NCI-H748 (cell line): ENCODE data around the gene SLX9.
"Not testable (repeated sequence)": the region's sequence is repeated elsewhere in the genome, so short reads cannot be mapped to it uniquely, and the experiment has no call there.

Experiments
- DNase-seq: peaks from one replicate; lab custom pipeline; 2025; ENCODE audit not compliant: unreplicated experiment; lab: John Stamatoyannopoulos, UW

SLX9 gene

GRCh38 chr21:45015469-45015860 is 75.6 kb downstream of the SLX9 start:
- no peak for DNase-seq

- DNase-seq, result no peak
These were observed 76.2 kb downstream of the SLX9 start for GRCh38 chr21:45016031-45016405.

- no peak for DNase-seq
These were observed 76.7 kb downstream of the SLX9 start for GRCh38 chr21:45016406-45017038.

- DNase-seq, result no peak
These were observed 77.5 kb downstream of the SLX9 start for GRCh38 chr21:45017039-45017960.

GRCh38 chr21:45018131-45019075 is 78.6 kb downstream of the SLX9 start:
- peak; percentile 16 for DNase-seq

GRCh38 chr21:45019076-45019886 is 79.5 kb downstream of the SLX9 start:
- peak; percentile 7 for DNase-seq

GRCh38 chr21:45019887-45020537 is 80.2 kb downstream of the SLX9 start:
- no peak for DNase-seq

GRCh38 chr21:45020629-45021427 is 81.0 kb downstream of the SLX9 start:
- DNase-seq, result no peak

GRCh38 chr21:45021428-45022347 is 81.9 kb downstream of the SLX9 start:
- no peak for DNase-seq

GRCh38 chr21:45022348-45022675 is 82.5 kb downstream of the SLX9 start:
- DNase-seq, result no peak

GRCh38 chr21:45022736-45023135 is 82.9 kb downstream of the SLX9 start:
- no peak for DNase-seq

GRCh38 chr21:45024516-45024915 is 84.7 kb downstream of the SLX9 start:
- not testable (repeated sequence) for DNase-seq

- no peak for DNase-seq
These were observed 86.4 kb downstream of the SLX9 start for GRCh38 chr21:45026066-45026745.
